GM19238 (cell line): ENCODE results near the gene ZFPM1.
"Not testable (repeated sequence)": the region's sequence is repeated elsewhere in the genome, so short reads cannot be mapped to it uniquely, and the experiment has no call there.

Source experiments
- DNase-seq: peaks from one replicate; pipeline ENCODE4 v3.0.0; 2011; ENCODE audit warnings: low spot score; ENCODE audit not compliant: insufficient read length

The ZFPM1 gene

GRCh38 chr16:88478889-88479792 is 26.1 kb downstream of the ZFPM1 start:
- peak; percentile 35 for DNase-seq

- DNase-seq = peak; percentile 71
Observed at GRCh38 chr16:88479793-88480760, 27.0 kb downstream of the ZFPM1 start.

- DNase-seq = no peak
Observed at GRCh38 chr16:88480829-88481228, 27.7 kb downstream of the ZFPM1 start.

DNA sequence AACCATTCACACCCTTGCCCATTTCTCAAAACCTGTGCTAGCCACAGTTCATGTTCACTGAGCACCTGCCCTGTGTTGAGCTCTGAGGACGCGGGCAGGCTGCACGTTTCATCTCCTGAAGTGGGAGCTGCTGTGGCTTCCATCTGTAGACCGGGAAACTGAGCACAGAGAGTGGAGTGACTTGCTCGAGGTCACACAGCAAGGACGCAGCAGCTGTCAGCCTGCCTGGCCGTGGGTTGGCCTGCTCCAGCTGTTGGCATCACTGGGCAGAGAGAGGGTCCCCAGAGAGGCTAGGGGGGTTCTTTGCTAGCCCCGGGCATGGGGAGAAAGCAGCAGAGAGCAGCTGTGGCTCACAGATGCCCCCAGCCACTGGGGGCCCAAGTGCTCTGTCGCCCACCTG is 28.8 kb downstream of the ZFPM1 start:
- DNase-seq = no peak

GRCh38 chr16:88482630-88483391 is 29.7 kb downstream of the ZFPM1 start:
- no peak for DNase-seq

GRCh38 chr16:88483392-88483641 is 30.2 kb downstream of the ZFPM1 start:
- DNase-seq = no peak

GRCh38 chr16:88484505-88485365 is 31.7 kb downstream of the ZFPM1 start:
- DNase-seq = no peak

DNA sequence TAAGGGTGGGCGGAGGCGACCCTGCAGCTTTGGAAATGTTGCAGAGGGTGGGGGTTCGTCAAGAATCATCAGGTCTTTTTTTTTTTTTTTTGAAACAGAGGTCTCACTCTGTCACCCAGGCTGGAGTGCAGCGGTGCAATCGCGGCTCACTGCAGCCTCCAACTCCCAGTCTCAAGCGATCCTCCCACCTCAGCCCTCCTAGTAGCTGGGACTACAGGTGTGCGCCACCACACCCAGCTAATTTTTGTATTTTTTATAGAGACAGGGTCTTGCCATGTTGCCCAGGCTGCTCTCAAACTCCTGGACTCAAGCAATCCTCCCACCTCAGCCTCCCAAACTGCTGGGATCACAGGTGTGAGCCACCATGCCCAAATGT is 32.3 kb downstream of the ZFPM1 start:
- not testable (repeated sequence) for DNase-seq

- no peak for DNase-seq
Observed at GRCh38 chr16:88486398-88487123, 33.5 kb downstream of the ZFPM1 start.

DNA sequence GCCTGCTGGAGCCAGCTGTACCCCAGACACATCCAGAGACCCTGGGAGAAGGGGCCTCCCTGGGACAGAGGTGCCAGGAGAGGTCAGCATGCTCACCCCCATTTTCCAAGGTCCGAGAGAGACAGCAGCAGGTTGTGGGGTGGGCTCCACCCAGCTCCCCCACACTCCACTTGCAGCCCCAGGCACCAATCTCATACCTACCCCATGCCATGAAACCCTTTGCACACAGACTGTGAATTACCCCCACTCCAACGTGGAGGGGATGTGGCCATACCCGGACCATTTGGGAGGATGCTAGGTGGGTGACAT is 34.0 kb downstream of the ZFPM1 start:
- no peak for DNase-seq

DNA sequence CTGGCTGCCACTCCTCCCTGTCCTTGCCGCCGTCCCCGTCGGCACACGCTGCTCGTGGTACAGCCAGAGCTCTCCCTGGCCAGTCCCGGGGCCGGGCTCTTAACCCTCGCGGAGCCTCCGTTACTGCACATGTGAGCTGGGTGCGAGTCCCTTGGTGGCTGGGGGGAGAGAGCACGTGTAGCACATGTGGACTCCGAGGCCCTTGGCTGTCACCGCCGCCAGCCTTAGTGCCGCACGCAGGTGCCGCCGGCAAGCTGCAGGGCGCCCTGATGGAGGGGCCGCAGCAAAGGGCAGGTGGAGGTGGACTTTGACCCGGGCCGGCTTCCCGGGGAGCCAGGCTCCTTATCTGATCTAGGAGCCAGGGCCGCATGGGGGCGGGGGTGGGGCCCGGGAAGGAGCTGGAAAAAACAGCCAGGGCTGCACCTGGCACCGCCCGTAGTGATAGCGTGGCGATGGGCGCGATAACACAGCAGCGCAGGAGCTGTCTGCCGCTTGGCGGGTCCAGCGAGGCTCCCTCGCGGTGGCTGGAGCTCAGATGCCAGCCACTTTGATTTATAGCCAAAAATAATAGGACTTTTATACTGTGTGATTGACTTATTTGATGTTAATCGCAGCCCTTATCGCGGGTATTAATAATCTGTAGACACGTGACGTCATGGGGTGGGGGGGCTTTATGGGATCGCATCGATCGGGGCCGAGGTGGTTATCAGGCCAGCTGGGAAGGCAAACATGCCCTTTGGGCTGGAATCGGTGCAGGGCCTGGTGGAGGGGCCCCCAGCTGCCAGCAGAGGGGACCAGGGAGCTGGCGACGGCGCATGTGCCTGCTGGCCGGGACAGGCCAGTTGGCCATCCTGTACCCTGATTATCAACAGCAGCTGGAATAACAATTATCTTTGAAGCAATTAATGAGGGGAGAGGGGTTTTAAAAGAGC is 35.1 kb downstream of the ZFPM1 start:
- no peak for DNase-seq

- DNase-seq = no peak
Observed at GRCh38 chr16:88489163-88489741, 36.2 kb downstream of the ZFPM1 start.

DNA sequence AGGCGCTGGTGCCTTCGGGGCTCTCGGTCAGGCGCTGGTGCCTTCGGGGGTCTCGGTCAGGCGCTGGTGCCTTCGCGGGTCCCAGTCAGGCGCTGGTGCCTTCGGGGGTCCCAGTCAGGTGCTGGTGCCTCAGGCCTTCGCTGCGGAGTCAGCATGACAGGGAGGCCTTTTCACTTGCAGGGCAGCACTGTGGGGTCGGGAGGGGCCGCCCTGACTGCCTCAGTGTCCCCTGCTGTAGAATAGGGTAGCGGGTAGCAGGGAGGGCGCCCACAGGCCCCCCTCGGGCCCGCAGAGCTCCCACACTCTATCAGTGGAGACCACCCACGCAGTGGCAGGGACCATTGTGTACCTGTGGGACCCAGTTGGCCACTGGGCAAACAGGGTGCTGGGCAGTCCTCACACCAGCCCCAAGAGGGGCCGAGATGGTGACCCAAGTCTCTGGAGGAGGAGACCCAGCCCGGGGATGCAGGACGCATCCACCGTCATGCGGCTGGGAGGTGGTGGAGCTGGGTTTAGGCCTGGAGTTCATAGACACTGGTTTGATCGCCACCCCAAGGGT is 38.0 kb downstream of the ZFPM1 start:
- no peak for DNase-seq

DNA sequence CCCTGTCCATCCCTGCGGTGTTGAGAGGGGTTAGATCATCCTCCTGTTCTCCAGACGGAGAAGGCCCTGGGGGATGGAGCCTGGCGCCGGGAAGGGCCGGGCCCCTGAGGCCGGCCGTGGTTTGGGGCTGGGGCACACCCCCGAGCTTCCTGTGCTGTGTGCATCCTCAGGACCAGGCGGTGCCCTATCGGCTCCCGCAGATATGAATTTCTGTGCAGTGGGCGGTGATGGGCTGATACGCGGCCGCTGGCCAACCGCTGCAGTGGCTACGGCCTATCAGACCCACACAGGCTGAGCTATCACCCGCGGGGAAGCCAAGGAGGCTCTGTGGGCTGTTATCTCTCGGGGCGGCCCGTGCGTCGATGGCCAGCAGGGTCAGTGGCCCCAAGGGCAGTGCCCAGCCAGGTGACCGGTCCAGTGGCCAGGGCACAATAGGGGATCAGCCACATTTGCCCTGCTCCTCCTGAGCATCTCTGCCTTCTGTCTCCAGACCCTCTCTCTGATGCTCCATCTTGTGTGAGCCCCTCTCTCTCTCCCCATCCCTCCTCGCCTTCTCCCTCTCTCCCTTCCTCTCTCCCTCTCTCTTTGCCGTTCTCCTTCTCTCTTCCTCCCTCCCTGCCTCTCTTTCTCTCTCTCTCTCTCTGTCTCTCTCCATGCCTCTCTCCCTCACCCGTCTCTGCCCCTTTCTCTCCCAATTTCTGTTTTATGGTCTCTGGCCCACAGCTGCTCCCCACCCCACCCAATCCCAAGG is 38.7 kb downstream of the ZFPM1 start:
- no peak for DNase-seq

DNA sequence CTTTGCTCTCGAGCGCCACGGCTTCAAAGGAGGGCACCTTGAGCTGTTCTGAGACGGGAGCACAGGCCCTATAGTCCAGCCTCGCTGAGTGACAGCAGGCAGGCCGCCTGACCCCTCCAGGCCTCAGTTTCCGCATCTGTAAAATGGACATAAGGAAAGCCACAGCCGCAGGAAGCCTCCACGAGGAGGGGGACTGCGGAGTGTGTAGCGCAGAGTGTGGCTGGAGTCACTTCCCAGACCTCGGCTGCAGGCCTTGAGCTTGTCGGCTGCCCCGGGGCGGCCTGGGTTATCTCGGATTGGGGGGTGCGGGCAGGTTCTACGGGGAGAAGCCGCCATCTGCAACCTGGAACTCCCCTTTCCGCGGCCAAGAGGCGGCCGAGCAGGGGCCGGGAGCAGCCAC is 40.8 kb downstream of the ZFPM1 start:
- DNase-seq = no peak

DNA sequence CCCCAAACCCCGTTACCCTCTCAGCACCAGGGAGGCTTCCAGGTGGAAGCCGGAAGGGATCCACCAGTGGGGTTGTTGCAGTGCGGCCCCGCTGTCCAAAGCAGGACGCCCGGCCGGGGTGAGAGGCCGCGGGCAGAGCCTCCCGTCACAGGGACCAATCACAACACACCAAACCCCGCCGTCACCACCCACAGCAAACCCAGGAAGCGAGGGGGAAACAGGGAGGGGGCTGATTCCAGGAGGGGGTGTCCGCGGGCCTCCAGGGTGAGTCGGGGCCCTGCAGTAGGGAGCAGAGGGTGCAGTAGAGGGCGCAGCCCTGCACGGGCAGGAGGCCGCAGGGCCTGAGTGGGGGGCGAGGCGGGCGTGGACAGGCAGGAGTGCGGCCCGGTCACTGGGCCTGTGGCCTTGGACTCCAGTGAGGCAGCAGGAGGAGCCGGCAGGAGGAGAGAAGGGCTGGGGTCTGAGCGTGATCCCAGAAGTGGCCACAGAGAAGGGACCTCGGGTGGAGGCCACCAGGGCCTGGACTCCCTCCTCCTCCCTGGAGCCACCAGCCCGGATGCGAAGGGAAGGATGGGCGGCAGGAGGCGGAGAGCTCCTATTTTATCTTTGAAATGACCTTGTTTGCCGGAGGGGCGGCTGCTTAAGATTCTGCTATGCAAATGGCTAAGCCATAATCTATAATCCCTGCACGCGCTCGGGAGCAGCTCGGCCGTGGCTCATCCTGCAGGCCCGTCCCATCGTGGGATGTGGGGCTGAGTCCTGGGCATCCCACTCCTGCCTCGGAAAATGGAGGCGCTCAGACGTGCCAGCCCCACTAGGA is 41.5 kb downstream of the ZFPM1 start:
- no peak for DNase-seq

- no peak for DNase-seq
Observed at GRCh38 chr16:88495268-88495772, 42.2 kb downstream of the ZFPM1 start.
